ENCODE measurements around the gene KDM2B.

GRCh38 chr12:121453629-121454028 is 127.2 kb downstream of the KDM2B start:
- TF ChIP-seq CTCF (IDR thresholded peaks at IDR 0.05) (no peak), POLR2A (IDR thresholded peaks at IDR 0.05) (no peak), POLR2AphosphoS5 (IDR thresholded peaks at IDR 0.05) (no peak)

Data from prostate gland (tissue), 2 donors.